Measurements from ENCODE around the gene HOMER2. TPM values are rescaled to one million over a fixed set of nuclear protein-coding genes. Genes with fewer than 3 reads are reported as not detected.
"Not testable (repeated sequence)": the region's sequence is repeated elsewhere in the genome, so short reads cannot be mapped to it uniquely, and the experiment has no call there.

Gene HOMER2
- total RNA-seq, 2 donors from 2014 or later, result 2.7 to 3.0 TPM

- DNase-seq (ENCODE audit: low spot score); intact Hi-C loops (cut with DNase I): not testable (repeated sequence)
Measured at GRCh38 chr15:82821396-82821795, 131.1 kb downstream of the HOMER2 start.

DNA sequence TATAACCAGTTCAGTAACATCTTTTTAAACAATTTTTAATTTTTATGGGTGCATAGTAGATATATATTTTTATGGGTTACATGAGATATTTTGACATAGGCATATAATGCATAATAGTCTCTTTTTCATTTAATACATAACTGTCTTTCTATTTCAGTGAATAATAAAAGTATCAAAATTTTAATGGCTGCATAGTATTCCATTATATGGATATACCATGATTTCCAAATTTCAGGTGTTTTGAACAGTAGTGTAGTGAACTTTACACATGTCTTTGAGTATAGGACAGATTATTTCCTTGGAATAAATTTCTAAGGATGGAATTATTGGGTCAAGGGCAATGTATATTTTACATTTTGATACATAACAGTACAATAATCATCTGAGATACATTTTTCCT is 132.4 kb downstream of the HOMER2 start:
- DNase-seq (ENCODE audit: low spot score), result no peak
- intact Hi-C loops (cut with DNase I), result no loop called here

GRCh38 chr15:82812994-82813393 is 139.5 kb downstream of the HOMER2 start:
- no peak for DNase-seq (ENCODE audit: low spot score)
- intact Hi-C loops (cut with DNase I), result no loop called here

- intact Hi-C loops (cut with DNase I), result no loop called here
Measured at GRCh38 chr15:82810890-82811426, 141.6 kb downstream of the HOMER2 start.

DNA sequence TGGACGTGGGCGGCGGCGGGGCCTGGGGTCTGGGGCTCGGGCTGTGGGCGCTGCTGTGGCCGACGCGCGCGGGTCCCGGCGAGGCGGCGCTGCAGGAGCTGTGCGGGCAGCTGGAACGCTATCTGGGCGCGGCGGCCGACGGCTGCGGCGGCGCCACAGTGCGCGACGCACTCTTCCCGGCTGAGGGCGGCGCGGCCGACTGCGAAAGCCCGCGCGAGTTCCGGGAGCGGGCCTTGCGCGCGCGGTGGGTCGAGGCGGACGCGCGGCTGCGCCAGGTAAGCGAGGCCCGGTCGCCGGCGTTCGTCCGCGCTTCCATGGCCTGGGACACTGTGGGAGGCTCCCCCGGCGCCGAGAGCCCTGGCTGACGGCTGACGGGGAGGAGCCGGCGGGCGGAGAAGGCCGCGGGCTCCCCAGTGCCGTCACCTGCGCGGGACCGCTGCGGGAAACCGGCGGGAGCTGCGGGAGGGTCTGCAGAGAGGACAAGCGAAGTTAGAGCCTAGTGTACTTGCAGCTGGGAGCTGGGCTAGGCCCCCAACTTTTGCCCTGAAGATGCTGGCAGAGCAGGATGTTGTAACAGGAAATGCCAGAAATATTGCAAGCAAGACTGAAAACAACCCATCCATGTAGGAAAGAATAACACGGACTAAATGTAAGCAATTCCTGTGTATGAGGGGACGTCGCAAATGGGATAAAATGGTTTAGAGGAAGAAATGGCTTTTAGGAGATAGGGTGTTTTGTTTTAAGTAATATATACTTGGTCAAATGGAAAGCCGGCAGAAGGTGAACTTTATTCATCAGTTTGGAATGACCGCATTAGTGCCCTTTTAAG is 142.2 kb downstream of the HOMER2 start:
- intact Hi-C loops (cut with DNase I), result no loop called here
- DNase-seq (ENCODE audit: low spot score), result peak; percentile 85

More at GRCh38 chr15:82810890-82811426, 141.6 kb downstream of the HOMER2 start:
- no peak for DNase-seq (ENCODE audit: low spot score)

DNA sequence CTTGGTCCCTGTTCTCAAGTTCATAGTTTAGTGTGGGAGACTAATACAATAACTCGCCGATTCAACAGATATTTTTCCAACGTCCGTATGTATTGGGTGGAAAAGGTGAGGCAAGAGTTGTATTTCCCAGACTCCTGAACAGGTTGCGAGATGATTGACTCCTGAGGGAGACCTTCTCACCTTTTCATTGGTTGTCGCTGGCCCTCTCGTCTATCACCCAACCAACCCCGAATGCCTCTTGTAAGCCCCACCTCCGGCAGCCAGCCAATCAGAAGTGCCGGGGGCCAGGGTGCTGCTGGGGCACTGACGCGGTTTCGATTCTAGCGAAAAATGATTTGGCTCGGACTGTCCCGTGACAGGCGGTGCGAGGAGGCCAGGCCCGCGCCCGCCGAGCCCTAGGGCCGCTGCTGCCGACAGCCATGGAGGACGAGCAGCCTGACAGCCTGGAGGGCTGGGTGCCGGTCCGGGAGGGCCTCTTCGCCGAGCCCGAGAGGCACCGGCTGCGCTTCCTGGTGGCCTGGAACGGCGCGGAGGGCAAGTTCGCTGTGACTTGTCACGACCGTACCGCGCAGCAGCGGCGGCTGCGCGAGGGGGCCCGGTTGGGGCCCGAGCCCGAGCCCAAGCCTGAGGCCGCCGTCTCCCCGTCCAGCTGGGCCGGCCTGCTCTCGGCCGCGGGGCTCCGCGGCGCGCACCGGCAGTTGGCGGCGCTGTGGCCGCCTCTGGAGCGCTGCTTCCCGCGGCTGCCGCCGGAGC is 143.0 kb downstream of the HOMER2 start, which contains the start of gene WHAMM:
Gene WHAMM (plus strand): TSS at position 321 of the 753 bp plus-strand sequence. CDS start 99 bp downstream, at position 420.
- intact Hi-C loops (cut with DNase I), result no loop called here

GRCh38 chr15:82808634-82809041 is 143.9 kb downstream of the HOMER2 start:
- intact Hi-C loops (cut with DNase I), result no loop called here
- no peak for DNase-seq (ENCODE audit: low spot score)

More for the DNA sequence above, 143.0 kb downstream of the HOMER2 start, which contains the start of gene WHAMM:
- peak; percentile 99 for DNase-seq (ENCODE audit: low spot score)

DNA sequence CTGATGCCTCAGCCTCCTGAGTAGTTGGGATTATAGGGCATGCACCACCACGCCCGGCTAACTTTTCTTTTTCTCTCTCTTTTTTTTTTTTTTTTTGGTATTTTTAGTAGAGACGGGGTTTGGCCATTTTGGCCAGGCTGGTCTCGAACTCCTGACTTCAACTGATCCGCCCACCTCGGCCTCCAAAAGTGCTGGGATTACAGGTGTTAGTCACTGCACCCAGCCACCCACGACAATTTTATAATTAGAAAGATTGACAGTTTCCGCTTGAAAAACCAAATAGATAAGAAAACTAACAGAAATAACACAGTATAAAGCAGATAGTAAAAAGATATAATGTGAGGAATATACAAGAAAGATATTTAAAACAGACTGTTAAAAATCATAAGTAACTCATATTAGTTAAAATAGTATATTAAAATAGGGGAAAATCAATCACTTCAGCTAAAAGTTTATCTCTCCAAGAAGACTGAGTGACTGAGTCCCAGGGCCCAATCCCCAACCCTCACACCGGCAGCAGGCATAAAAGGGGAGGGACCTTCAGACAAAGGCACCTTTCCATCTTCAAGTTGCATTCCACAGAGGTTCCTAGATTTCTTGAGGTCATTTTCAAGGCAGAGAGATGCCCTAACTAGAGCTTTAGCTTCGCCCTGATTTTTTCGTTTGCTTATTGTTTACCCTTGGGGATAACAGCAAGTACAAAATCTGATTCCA is 144.4 kb downstream of the HOMER2 start:
- intact Hi-C loops (cut with DNase I), result no loop called here
- DNase-seq (ENCODE audit: low spot score), result no peak

- intact Hi-C loops (cut with DNase I), result no loop called here
- no peak for DNase-seq (ENCODE audit: low spot score)
Measured at GRCh38 chr15:82805994-82806406, 146.5 kb downstream of the HOMER2 start, which contains the start of gene FSD2. Gene FSD2 (minus strand): TSS chr15:82806069. CDS start chr15:82787390, 18,679 bp downstream.

- intact Hi-C loops (cut with DNase I), result no loop called here
- no peak for DNase-seq (ENCODE audit: low spot score)
Measured at GRCh38 chr15:82804575-82804949, 148.0 kb downstream of the HOMER2 start.

DNA sequence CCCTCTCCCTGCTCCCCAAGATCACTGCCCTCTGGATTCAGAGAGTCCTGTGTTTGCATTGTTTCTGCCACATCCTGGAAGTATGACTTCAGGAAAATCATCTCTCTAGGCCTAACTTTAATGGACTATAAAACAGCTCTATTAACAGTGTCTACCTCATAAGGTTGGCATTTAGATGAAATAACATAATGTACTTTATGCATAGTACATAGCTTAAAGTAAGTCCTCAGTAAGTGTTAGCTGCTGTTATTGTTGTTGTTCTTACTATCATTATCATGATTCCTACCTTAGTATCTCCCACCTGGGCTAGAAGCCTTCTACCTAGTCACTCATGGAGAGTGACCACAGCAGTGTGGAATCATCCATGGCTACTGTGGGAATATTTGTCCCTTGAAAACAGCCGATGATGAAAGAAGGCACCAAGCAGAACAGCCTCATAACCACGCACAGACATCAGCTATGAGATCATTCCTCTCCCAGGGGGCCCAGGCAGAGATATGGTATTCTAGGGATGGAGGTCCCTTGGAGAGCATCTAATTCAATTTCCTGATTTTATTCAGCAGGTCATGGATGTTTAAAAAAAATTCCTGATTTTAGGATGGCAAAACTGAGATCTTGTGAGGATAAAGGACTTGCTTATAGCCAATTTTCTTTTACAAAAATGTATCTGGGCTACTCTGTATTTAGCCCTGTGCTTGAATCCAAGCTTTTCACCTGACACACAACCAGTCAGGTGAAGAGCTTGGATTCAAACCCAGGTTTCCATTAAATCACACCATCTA is 148.5 kb downstream of the HOMER2 start:
- no peak for DNase-seq (ENCODE audit: low spot score)
- intact Hi-C loops (cut with DNase I), result no loop called here

- intact Hi-C loops (cut with DNase I), result no loop called here
- DNase-seq (ENCODE audit: low spot score), result no peak
Measured at GRCh38 chr15:82802497-82802896, 150.0 kb downstream of the HOMER2 start.

GRCh38 chr15:82799183-82799841 is 153.2 kb downstream of the HOMER2 start:
- intact Hi-C loops (cut with DNase I), result no loop called here
- no peak for DNase-seq (ENCODE audit: low spot score)

Other genes with a start within 250 kb of the HOMER2 start
- gene AP3B2, start 242.8 kb downstream of the HOMER2 start, total RNA-seq, result 1 to 10 TPM in 1 of 2 donors, under 1 TPM in 1; 0.86 to 1.4 TPM
- gene FSD2, start 146.7 kb downstream of the HOMER2 start, total RNA-seq, result not detected
- 1 to 10 TPM; 6.7 to 9.5 TPM for gene WHAMM, start 143.1 kb downstream of the HOMER2 start, total RNA-seq
- 10 to 100 TPM; 12.8 to 14.2 TPM for gene RAMAC, start 33.5 kb upstream of the HOMER2 start, total RNA-seq
- 10 to 100 TPM; 11.0 to 13.0 TPM for gene C15orf40, start 58.9 kb upstream of the HOMER2 start, total RNA-seq
- gene BTBD1, start 114.5 kb upstream of the HOMER2 start, total RNA-seq, result 10 to 100 TPM; 42.4 TPM
- 1 to 10 TPM; 6.9 to 8.1 TPM for gene TM6SF1, start 154.9 kb upstream of the HOMER2 start, total RNA-seq